Upper lobe of left lung (tissue), 4 donors: Measurements from ENCODE around the gene PKDCC.

Experiments
- CTCF ChIP-seq, 6 experiments: fragments of 450-650 bp in 4 of 6; fragments of 200-600 bp in 2 of 6; sonication (generic) in 2 of 6; IDR thresholded peaks; one replicate each; pipeline ENCODE4 v1.5.1; 2016 to 2019; ENCODE audit warnings: antibody characterized with exemption in 6 of 6
- POLR2A ChIP-seq, 4 donors: fragments of 450-650 bp; IDR thresholded peaks; one replicate each; pipeline ENCODE4 v1.5.1; 2016 to 2017; ENCODE audit warnings: antibody characterized with exemption in 4 of 4, mild to moderate bottlenecking in 2 of 4

GRCh38 chr2:42101206-42102023 is 53.6 kb downstream of the PKDCC start:
- TF ChIP-seq CTCF (IDR thresholded peaks at IDR 0.05) (peak in 2 of 6 experiments; percentile 7 to 28), POLR2A (IDR thresholded peaks at IDR 0.05) (peak in 2 of 4 donors; percentile 28 to 62)
